NCI-H446 (cell line): ENCODE measurements around the gene ELP2.
"Not testable (repeated sequence)": the region's sequence is repeated elsewhere in the genome, so short reads cannot be mapped to it uniquely, and the experiment has no call there.

Experiments used
- DNase-seq, 2 experiments: peaks; one replicate each; lab custom pipeline; 2025; lab: John Stamatoyannopoulos, UW

The ELP2 gene, protein sequence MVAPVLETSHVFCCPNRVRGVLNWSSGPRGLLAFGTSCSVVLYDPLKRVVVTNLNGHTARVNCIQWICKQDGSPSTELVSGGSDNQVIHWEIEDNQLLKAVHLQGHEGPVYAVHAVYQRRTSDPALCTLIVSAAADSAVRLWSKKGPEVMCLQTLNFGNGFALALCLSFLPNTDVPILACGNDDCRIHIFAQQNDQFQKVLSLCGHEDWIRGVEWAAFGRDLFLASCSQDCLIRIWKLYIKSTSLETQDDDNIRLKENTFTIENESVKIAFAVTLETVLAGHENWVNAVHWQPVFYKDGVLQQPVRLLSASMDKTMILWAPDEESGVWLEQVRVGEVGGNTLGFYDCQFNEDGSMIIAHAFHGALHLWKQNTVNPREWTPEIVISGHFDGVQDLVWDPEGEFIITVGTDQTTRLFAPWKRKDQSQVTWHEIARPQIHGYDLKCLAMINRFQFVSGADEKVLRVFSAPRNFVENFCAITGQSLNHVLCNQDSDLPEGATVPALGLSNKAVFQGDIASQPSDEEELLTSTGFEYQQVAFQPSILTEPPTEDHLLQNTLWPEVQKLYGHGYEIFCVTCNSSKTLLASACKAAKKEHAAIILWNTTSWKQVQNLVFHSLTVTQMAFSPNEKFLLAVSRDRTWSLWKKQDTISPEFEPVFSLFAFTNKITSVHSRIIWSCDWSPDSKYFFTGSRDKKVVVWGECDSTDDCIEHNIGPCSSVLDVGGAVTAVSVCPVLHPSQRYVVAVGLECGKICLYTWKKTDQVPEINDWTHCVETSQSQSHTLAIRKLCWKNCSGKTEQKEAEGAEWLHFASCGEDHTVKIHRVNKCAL

DNA sequence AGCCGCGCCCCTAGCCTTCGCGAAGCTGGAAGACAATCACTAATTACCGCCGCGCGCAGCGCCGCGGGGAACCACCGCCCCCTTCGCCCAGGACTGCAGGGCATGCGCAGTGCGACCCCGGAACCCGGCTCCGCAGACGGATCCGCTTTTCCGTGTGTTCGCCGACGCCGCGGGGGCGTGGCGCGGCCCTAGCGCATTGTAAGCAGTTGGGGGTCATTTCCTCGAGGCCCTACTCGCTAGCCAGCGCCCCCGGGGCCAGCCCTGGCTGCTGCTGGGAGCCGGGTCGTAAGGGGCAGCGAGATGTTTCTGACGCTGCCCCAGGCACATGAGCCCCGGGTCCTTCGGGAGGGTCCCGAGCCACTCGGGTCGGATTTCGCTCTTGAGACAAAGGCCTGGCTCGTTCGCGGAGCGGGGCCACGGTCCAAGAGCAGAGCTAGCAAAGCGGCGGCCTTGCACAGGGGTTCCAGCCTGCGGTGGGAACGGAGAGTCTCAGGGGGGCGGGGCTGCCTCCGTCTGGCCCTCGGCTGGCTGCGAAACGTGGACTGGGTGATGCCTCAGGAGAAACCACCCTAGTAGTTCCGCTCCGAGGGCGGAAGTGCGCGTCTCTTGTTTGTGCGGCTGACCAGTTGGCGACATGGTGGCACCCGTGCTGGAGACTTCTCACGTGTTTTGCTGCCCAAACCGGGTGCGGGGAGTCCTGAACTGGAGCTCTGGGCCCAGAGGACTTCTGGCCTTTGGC, at the start of gene ELP2, which contains the start of gene SLC39A6:
Gene ELP2, plus strand, starts transcription at position 600 of the 739 bp plus-strand sequence. Its CDS starts 35 bp downstream, at position 635.
Gene SLC39A6, minus strand, starts transcription at position 41 of the 739 bp plus-strand sequence. CDS start 2,333 bp downstream, outside the sequence.
- DNase-seq: peak; percentile 84 to 96

DNA sequence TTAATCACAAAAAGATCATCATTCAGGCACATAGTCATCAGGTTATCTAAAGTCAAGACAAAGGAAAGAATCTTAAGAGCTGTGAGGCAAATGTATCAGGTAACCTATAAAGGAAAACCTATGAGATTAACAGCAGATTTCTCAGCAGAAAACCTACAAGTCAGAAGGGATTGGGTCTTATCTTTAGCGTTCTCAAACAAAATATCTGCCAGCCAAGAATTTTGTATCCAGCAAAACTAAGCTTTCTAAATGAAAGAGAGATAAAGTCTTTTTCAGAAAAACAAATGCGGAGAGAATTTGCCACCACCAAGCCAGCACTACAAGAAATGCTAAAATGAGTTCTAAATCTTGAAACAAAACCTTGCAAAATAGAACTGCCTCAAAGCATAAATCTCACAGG, 48.6 kb upstream of the ELP2 start:
- not testable (repeated sequence) for DNase-seq

DNA sequence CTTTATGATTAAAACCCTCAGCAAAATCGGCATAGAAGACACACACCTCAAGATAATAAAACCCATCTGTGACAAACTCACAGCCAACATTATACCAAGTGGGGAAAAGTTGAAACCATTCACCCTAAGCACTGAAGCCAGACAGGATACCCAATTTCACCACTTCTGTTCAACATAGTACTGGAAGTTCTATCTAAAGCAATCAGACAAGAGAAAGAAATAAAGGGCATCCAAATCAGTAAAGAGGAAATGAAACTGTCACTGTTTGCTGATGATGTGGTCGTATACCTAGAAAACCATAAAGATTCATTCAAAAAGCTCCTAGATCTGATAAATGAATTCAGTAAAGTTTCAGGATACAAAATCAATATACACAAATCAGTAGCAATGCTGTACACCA, 46.0 kb upstream of the ELP2 start:
- DNase-seq: no peak

DNA sequence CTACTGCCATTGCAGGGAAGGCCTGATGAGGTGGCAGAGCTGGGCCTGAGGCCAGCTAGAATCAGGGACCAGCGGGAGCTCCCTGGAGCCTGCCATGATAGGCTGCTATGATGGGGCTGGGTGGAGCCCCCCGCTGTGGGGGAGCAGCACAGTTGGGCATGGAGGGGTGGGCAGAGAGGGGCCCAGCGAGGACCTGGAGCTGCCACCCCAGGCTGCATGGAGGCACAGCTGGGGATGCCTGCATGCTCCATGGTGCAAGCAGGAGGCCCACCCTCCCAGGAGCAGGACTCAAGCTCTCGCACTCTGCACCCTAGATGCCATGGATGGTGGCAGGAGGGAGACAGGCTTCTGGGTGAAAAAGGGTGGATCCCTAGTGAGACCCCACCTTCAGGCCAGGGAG, 44.5 kb upstream of the ELP2 start:
- no peak for DNase-seq

DNA sequence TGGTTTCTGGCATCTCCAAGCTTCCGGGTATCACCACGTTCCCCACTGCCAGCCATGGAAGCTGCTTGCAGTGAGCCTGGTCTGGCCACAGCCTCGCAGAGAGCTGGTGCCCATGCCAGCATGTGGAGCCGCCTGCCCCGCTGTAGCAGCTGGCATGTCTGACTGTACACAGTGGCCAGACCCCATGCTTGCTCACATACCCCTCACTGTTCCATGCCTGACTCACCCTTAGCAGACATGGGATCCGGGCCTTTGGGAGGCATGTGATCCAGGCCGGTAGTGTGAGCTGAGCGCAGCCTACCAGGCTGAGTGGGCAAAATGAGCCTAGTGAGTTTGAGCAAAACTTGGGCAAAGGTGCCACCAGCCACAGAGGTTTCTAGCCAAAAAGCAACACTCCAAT, 43.5 kb upstream of the ELP2 start:
- no peak for DNase-seq

DNA sequence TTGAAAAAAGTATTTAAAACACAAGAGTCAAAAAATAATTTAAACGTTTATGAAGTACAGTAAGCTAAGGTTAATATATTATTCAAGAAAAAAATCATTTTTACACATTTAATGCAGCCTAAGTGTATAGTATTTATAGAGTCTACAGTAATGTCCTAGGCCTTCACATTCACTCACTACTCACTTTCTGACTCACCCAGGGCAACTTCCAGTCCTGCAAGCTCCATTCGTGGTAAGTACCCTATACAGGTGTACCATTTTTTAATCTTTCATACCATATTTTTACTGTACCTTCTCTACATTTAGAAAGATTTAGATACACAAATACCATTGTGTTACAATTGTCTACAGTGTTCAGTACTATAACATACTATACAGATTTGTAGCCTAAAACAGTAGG, 41.4 kb upstream of the ELP2 start:
- DNase-seq: no peak

DNA sequence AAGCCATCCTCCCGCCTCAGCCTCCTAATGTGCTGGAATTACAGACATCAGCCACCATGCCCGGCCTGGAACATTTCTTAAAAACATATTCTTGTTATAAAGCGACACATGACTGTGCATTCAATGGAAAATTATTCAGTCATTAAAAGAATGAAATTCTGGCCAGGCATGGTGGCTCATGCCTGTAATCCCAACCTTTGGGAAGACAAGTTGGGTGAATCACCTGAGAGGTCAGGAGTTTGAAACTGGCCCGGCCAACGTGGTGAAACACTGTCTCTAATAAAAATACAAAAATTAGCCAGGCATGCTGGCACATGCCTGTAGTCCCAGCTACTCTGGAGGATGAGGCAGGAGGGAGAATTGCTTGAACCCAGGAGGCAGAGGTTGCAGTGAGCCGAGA, 40.7 kb upstream of the ELP2 start:
- no peak for DNase-seq

DNA sequence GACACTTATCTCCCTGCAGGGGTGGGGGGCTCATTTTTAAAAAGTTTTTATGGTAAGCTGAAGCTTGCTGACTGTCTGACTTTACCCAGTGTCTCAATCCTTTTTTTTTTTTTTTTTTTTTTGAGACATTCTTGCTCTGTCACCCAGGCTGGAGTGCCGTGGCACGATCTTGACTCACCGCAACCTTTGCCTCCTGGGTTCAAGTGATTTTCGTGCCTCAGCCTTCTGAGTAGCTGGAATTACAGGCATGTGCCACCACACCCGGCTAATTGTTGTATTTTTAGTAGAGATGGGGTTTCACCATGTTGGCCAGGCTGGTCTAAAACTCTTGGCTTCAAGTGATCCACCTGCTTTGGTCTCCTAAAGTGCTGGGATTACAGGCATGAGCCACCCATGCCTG, 37.6 kb upstream of the ELP2 start:
- DNase-seq: not testable (repeated sequence)

DNA sequence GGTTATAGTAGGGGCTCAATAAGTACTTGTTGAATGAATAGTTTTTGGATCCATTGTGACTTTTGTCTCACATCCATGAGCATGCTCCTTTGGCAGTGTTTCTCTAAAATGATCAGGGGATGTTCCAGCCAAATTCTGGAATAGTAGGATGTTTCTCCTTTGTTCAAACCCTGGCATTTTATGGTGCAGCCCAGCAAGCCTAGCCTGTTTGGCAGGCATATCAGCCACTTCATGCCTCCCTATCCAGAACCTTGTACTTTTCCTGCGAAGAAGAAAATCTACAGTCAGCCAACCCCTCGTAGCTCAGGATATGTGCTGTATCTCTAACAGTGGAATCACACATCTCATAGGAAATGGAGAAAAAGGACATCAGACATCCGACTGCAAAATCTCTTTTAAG, 35.3 kb upstream of the ELP2 start:
- DNase-seq: no peak

DNA sequence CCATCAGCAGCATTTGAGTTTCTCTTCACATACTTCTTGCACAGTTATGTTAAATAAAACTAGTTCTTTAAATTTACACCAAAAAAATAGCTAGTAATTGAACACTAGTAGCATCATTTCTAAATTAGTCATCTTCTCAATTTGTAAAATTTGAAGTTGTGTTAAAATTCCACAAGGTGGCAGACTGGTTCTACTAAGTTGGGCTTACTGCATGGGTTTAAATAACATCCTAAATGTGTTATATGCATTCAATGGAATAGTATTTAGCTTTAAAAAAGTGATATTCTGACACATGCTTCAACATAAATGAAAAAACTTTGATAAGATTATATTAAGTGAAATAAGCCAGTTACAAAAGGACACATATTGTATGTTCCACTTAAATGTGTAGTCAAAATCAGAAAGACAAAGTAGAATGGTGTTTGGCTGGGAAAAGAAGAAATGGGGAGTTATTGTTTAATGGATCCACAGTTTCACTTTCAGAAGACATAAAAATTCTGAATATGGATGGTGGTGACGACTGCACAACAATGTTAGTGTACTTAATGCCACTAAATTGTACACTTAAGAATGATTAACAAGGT, 33.7 kb upstream of the ELP2 start:
- DNase-seq: peak in 1 of 2 experiments; percentile 66

DNA sequence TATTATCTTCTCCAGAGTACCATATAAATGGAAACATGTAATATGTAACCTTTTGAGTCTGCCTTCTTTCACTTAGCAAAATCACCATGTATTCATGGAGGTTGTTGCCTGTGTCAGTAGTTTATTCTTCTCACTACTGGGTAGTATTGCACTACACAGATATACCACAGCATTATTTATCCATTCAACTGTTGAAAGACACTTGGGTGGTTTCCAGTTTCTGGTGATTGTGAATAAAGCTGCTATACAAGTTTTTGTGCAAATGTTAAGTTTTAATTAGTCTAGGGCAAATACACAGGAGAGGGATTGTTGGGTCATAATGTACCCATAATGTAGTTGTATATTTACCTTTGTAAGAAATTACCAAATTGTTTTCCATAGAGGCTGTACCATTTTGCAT, 32.7 kb upstream of the ELP2 start:
- DNase-seq: no peak

DNA sequence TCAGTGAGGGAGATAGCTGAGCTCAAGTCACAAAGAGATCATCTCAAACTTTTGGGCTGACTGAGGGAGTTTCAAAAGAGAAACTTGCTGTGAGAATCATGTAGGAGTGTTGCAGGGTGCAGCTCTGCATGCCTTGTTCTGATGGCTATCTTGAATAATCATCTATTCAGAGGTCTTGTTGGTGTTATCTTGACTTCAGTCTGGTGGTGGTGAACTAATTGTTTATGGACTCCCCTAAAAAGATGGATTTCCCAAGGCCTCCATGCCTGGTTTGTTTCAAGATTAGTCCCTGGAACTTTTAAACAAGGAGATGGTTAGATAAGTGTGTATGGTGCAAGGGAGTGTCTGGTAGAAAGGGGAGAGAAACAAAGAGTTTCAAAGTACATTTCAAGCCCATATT, 30.4 kb upstream of the ELP2 start:
- no peak for DNase-seq

DNA sequence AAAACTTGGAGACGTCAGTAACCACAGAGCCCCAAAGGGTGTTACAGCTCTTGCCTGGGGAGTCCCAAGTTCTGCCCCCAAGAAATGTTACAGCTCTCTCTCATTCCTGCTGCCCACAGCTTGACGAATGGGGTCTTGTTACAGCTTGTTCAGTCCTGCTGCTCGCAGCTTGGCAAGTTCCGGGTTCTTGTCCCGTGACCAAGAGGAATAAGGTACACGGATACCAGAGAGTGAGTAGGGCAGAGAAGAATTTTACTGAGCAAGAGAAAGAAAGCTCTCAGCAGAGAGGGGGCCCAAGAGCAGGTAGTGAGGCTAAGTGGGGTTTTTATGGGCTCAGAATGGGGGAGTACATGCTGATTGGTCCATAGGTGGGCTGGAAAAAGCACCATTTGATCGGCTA, 27.8 kb upstream of the ELP2 start:
- no peak for DNase-seq

DNA sequence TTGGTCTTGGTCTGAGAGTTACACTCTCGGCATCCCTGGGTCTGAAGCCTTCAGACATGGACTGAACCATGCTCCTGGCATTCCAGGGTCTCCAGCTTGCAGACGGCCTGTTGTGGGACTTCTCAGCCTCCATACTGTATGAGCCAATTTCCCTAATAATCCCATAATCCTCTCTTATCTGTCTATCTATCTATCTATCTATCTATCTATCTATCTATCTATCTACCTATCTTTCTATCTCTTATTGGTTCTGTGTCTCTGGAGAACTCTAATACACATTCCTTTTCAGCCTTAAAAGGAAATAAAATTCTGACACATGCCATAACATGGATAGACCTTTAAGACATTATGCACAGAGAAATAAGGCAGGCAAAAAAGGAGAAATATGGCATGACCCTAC, 24.9 kb upstream of the ELP2 start:
- no peak for DNase-seq

DNA sequence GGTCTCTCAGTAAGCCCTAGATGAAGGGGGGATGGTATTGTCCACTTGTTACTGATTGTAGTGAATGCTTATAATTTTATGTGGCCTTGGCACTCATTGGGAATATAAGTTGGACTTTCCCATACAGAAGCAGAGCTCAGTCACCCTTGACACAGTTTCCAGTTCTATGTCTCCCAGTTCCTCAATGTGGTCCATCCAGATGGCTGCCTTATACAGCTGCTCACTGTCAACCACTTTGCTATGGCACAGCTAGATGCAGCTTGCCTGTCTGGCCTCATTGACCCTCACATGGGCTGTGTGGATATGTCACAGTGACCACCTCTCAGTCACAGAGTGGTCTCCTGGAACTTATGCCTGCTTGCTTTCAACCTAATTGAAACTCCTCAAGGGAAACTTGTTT, 22.2 kb upstream of the ELP2 start:
- no peak for DNase-seq

DNA sequence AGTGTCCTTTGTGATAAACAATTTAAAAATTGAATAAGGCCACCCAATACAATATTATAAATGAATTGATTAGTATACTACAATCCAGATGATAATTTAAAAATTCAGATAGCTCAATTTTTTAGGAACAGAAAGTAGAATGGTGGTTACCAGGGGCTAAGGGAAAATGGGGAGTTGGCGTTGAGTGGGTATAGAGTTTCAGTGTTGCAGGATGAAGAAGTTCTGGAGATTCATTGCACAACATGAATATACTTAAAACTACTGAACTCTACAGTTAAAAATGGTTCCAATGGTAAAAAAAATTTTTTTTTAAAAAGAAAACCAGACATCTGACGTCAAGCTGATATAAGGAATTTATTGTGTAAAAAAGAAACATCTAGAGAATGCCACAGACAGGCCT, 21.5 kb upstream of the ELP2 start:
- DNase-seq: no peak

DNA sequence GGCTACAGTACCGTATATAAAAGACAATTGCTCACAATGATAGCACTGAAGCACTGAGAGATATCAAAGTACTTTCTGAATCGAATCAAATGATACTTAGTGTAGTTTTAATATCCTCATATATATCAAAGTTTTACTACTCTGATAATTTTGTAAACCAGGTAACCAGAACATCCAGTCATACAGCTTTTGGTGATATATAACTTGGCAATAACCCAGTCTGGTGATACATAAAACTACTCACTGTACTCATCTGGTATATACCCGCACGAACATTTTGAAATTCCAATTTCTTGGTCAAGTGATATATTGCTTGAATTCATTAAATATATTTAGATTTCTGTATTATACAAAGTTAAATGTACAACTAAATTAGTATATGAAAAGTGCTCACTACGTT, 21.1 kb upstream of the ELP2 start:
- DNase-seq: no peak

DNA sequence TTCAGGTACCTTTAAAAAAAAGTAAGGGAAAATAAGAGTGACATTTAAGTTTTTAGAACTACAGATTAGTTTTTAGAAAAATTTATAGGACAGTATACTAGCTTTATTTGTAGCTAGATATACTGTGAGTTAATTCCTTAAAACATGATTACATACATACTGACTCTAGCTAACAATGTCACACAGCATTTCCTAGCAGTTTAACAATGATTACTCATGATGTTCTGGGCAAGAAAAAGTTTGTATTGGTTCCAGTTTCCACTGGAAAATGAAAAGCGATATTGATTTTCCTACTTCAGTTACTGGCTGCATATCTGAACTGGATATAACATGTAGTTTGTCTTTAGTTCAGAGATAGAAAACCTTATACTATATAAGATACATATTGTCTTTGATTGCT, 20.0 kb upstream of the ELP2 start:
- DNase-seq: no peak

DNA sequence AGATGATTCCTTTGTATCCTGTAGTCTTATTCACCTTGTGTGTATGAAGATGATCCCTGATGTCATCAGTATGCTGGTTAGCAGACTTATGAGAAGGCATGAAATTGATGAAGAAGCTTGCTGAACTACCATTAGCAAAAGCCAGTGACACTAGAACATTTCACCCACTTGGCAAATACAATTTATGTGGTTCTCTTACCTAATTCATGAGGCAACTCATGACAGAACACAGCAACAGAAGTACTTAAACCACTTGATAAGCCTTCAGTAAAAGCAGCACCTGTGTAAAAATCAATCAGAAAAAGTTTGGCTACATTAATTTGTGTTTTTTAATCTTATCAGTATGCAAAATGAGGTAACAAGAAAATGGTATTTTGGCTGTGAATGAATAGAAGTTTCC, 17.4 kb upstream of the ELP2 start:
- DNase-seq: no peak

DNA sequence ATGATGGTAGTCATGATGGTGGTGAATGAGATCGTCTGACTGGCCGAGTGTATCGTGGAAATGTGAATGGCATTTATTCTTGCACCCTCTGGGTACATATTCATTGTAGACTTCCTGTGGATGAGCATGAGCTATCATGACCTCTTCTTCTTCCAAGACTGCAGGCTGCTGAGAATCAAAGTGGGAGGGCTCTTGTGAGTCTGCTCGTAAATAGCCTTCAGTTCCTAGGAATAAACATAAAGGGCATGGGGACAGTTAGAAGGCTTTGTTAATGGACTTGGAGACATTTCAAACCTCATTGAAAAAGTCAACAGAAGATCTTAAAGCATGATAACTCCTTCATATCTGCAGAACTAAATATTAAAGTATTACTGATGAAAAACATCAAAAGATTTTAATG, 15.4 kb upstream of the ELP2 start:
- no peak for DNase-seq

DNA sequence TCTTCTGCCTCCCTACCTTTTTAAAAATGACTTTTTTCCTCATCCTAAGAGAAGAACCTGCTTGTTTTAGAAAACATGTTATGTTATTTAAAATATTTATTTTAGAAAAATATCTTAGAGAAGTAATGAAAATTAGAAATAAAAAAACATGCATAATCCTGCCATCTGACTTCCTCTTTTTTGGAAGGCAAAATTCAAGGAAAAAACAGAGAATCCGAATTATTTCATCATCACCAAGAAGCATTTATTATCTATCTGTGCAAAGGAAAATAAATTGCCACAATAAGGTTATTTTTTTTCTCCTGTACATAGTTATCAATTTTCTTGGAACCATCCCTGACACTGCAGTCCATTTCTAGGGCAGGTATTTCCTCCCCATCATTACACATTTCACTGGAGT, 15.0 kb upstream of the ELP2 start:
- DNase-seq: no peak

DNA sequence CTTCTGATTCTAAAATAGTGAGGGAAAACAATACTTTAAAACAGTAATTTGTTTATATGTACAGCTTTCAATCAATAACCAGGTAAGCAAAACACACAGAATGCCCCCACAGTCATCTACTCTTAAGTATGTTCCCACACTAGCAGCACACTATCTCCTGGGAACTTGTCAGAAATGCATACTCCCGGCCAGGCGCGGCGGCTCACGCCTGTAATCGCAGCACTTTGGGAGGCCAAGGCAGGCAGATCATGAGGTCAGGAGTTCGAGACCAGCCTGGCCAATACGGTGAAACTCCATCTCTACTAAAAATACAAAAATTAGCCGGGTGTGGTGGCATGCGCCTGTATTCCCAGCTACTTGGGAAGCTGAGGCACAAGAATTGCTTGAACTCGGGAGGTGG, 12.9 kb upstream of the ELP2 start:
- not testable (repeated sequence) for DNase-seq
